Globus pallidus (tissue), 1 donor: Measurements from ENCODE around the gene PPP1R1B.

ENCODE experiments used
- DNase-seq: peaks from one replicate; pipeline ENCODE4 v3.0.0-alpha.2; 2015; ENCODE audit warnings: low spot score

Gene PPP1R1B

GRCh38 chr17:39652587-39653315 lies 26.0 kb downstream of the PPP1R1B start:
- peak; percentile 88 for DNase-seq

- DNase-seq, result no peak
Observed at GRCh38 chr17:39653316-39653661, 26.5 kb downstream of the PPP1R1B start.

- no peak for DNase-seq
Observed at GRCh38 chr17:39653662-39654331, 27.0 kb downstream of the PPP1R1B start.

GRCh38 chr17:39655105-39655504 lies 28.4 kb downstream of the PPP1R1B start:
- DNase-seq, result no peak

- DNase-seq, result no peak
Observed at GRCh38 chr17:39658346-39658745, 31.6 kb downstream of the PPP1R1B start.

GRCh38 chr17:39658760-39659159 lies 32.0 kb downstream of the PPP1R1B start:
- no peak for DNase-seq

GRCh38 chr17:39659279-39660010 lies 32.7 kb downstream of the PPP1R1B start:
- DNase-seq, result no peak

- DNase-seq, result no peak
Observed at GRCh38 chr17:39660011-39660360, 33.2 kb downstream of the PPP1R1B start.

GRCh38 chr17:39660397-39661385 lies 33.9 kb downstream of the PPP1R1B start:
- no peak for DNase-seq

- no peak for DNase-seq
Observed at GRCh38 chr17:39661744-39662541, 35.2 kb downstream of the PPP1R1B start.

GRCh38 chr17:39662551-39663339 lies 36.0 kb downstream of the PPP1R1B start:
- no peak for DNase-seq

GRCh38 chr17:39663340-39663687 lies 36.6 kb downstream of the PPP1R1B start:
- no peak for DNase-seq

- DNase-seq, result no peak
Observed at GRCh38 chr17:39663688-39664580, 37.2 kb downstream of the PPP1R1B start.

- no peak for DNase-seq
Observed at GRCh38 chr17:39664581-39665561, 38.1 kb downstream of the PPP1R1B start, which contains the start of gene TCAP. TSS of gene TCAP (plus strand) at chr17:39665349. CDS start at chr17:39665360, 11 bp downstream.

GRCh38 chr17:39665642-39666224 lies 39.0 kb downstream of the PPP1R1B start:
- no peak for DNase-seq

GRCh38 chr17:39666231-39666600 lies 39.5 kb downstream of the PPP1R1B start:
- peak; percentile 43 for DNase-seq

- peak; percentile 65 for DNase-seq
Observed at GRCh38 chr17:39666601-39667261, 40.0 kb downstream of the PPP1R1B start.
